HepG2 (cell line): ENCODE measurements around the gene VPS26B. TPM values are rescaled to one million over a fixed set of nuclear protein-coding genes. Genes with fewer than 3 reads are reported as not detected.

Source experiments
- CBX1 ChIP-seq: IDR thresholded peaks from one replicate; pipeline ENCODE4 v1.6.1; 2016; ENCODE audit warnings: antibody characterized with exemption, low read depth
- GPBP1L1 ChIP-seq: sonication (generic); formaldehyde crosslinking; IDR thresholded peaks from 2 replicates; pipeline ENCODE4 v1.5.0; 2020; ENCODE audit warnings: mild to moderate bottlenecking, missing genetic modification reagents
- HIVEP1 ChIP-seq: sonication (generic); formaldehyde crosslinking; IDR thresholded peaks from 2 replicates; pipeline ENCODE4 v1.4.0; 2020; ENCODE audit warnings: mild to moderate bottlenecking, missing genetic modification reagents
- KLF13 ChIP-seq: sonication (generic); formaldehyde crosslinking; IDR thresholded peaks from 2 replicates; pipeline ENCODE4 v1.4.0; 2020; ENCODE audit warnings: mild to moderate bottlenecking, missing genetic modification reagents
- NAIF1 ChIP-seq: sonication (generic); formaldehyde crosslinking; IDR thresholded peaks from 2 replicates; pipeline ENCODE4 v1.5.0; 2020; ENCODE audit warnings: mild to moderate bottlenecking, missing genetic modification reagents, borderline replicate concordance
- NFATC3 ChIP-seq: sonication (generic); formaldehyde crosslinking; IDR thresholded peaks from 2 replicates; pipeline ENCODE4 v1.5.1; 2020; ENCODE audit warnings: mild to moderate bottlenecking, missing genetic modification reagents
- PAXIP1 ChIP-seq: sonication (generic); formaldehyde crosslinking; conservative IDR thresholded peaks from 2 replicates; pipeline ENCODE4 v1.4.0; 2020; ENCODE audit warnings: mild to moderate bottlenecking, missing genetic modification reagents, moderate library complexity
- RARA ChIP-seq: IDR thresholded peaks from 2 replicates; pipeline ENCODE4 v1.6.1; 2016; ENCODE audit warnings: missing genetic modification reagents, missing compliant biosample characterization
- SAP130 ChIP-seq: IDR thresholded peaks from 2 replicates; pipeline ENCODE4 v1.6.1; 2016; ENCODE audit warnings: low read depth
- TBP ChIP-seq: sonication (generic); formaldehyde crosslinking; IDR thresholded peaks from 2 replicates; pipeline ENCODE4 v1.5.0; 2020; ENCODE audit warnings: missing genetic modification reagents
- TEF ChIP-seq: sonication (generic); formaldehyde crosslinking; IDR thresholded peaks from 2 replicates; pipeline ENCODE4 v1.5.0; 2020; ENCODE audit warnings: missing genetic modification reagents
- ZBED4 ChIP-seq: sonication (generic); formaldehyde crosslinking; IDR thresholded peaks from 2 replicates; pipeline ENCODE4 v1.4.0; 2020; ENCODE audit warnings: missing genetic modification reagents, borderline replicate concordance
- ZNF253 ChIP-seq: sonication (generic); formaldehyde crosslinking; IDR thresholded peaks from 2 replicates; pipeline ENCODE4 v1.8.0; 2022; ENCODE audit warnings: mild to moderate bottlenecking, missing genetic modification reagents, borderline replicate concordance
- ZNF260 ChIP-seq: sonication (generic); formaldehyde crosslinking; IDR thresholded peaks from 2 replicates; pipeline ENCODE4 v1.4.0; 2020; ENCODE audit warnings: missing genetic modification reagents, low read depth, mild to moderate bottlenecking, borderline replicate concordance
- ZNF274 ChIP-seq: sonication (generic); formaldehyde crosslinking; IDR thresholded peaks from 2 replicates; pipeline ENCODE4 v1.5.1; 2020; ENCODE audit warnings: mild to moderate bottlenecking, missing genetic modification reagents
- ZNF326 ChIP-seq: sonication (generic); formaldehyde crosslinking; IDR thresholded peaks from 2 replicates; pipeline ENCODE4 v1.4.0; 2020; ENCODE audit warnings: missing genetic modification reagents, borderline replicate concordance
- ZNF431 ChIP-seq: sonication (generic); formaldehyde crosslinking; IDR thresholded peaks from 2 replicates; pipeline ENCODE4 v1.9.0; 2022; ENCODE audit warnings: missing genetic modification reagents, low read depth, mild to moderate bottlenecking, borderline replicate concordance
- ZNF776 ChIP-seq: sonication (generic); formaldehyde crosslinking; IDR thresholded peaks from 2 replicates; pipeline ENCODE4 v1.4.0; 2020; ENCODE audit warnings: mild to moderate bottlenecking, missing genetic modification reagents
- ZNF781 ChIP-seq: sonication (generic); formaldehyde crosslinking; IDR thresholded peaks from 2 replicates; pipeline ENCODE4 v1.5.1; 2020; ENCODE audit warnings: borderline replicate concordance, mild to moderate bottlenecking, missing genetic modification reagents; ENCODE audit errors: not compliant biosample characterization
- ZSCAN30 ChIP-seq: sonication (generic); formaldehyde crosslinking; IDR thresholded peaks from 2 replicates; pipeline ENCODE4 v1.5.0; 2020; ENCODE audit warnings: mild to moderate bottlenecking, missing genetic modification reagents
- polyA plus RNA-seq, 8 experiments: library from polyadenylated mRNA; depleted of rRNA in 3 of 8; stranded (reverse) in 7 of 8; unstranded in 1 of 8; fragments of >200 nt; fragmentation: Illumina TruSeq in 4 of 8; extraction: Trizol in 4 of 8; gene quantifications; 2 replicates each; pipeline versions ENCODE4 v1.2.1 to v1.2.3, GENCODE V29; 2011 to 2016; ENCODE audit warnings: low read depth in 4 of 8, missing spikeins in 1 of 8, mixed read lengths in 1 of 8; ENCODE audit not compliant: insufficient read depth in 1 of 8
- total RNA-seq, 5 experiments: library from RNA; depleted of rRNA; stranded (reverse); fragments of >200 nt; fragmentation: Illumina TruSeq; extraction: Trizol; gene quantifications; 2 replicates each; pipeline ENCODE4 v1.2.3, GENCODE V29; 2016; ENCODE audit warnings: low read depth in 1 of 5

VPS26B gene
- total and polyA plus RNA-seq, 2 of the 13 experiments (the other 11 are each of a cell fraction or from before 2014, with no cell fraction given): 20.2 to 23.2 TPM

GRCh38 chr11:134253188-134253993 is 28.9 kb downstream of the VPS26B start, which contains the start of the genes ACAD8 and THYN1 (continued):
- TF ChIP-seq ZBED4 (CRISPR knock-in tag) (no peak), ZSCAN30 (CRISPR knock-in tag) (no peak), NFATC3 (CRISPR knock-in tag) (no peak), ZNF781 (CRISPR knock-in tag) (no peak), ZNF260 (CRISPR knock-in tag) (no peak), ZNF274 (CRISPR knock-in tag) (peak; percentile 69; the same call in 1 of the 2 replicates), SAP130 (peak; percentile 93), ZNF776 (CRISPR knock-in tag) (peak; percentile 75; the same call in 1 of the 2 replicates), GPBP1L1 (no peak), ZNF431 (CRISPR knock-in tag) (no peak), ZNF253 (CRISPR knock-in tag) (no peak), ZNF326 (CRISPR knock-in tag) (no peak), RARA (CRISPR knock-in tag) (0 out of 2 replicates have a peak, but pooled peaks have one; percentile 9), PAXIP1 (0 out of 2 replicates have a peak, but pooled peaks have one; percentile 18), TEF (CRISPR knock-in tag) (no peak), CBX1 (no peak), NAIF1 (CRISPR knock-in tag) (peak; percentile 91), KLF13 (0 out of 2 replicates have a peak, but pooled peaks have one; percentile 36), TBP (CRISPR knock-in tag) (no peak), HIVEP1 (CRISPR knock-in tag) (0 out of 2 replicates have a peak, but pooled peaks have one; percentile 17)
